SK-N-SH (cell line): ENCODE measurements around the gene NPIPA3. TPM values are rescaled to one million over a fixed set of nuclear protein-coding genes. Genes with fewer than 3 reads are reported as not detected.
"Not testable (repeated sequence)": the region's sequence is repeated elsewhere in the genome, so short reads cannot be mapped to it uniquely, and the experiment has no call there.

ENCODE experiments used
- CTCF ChIA-PET: fragments of 300-600, 350-600 bp; formaldehyde crosslinking; extraction: SDS; loops from one replicate; lab custom pipeline; 2021; lab: Yijun Ruan, JAX
- POLR2A ChIA-PET: fragments of 350-600 bp; sonication (Branson Sonifier 250); formaldehyde crosslinking; extraction: SDS; loops from one replicate; lab custom pipeline; 2020; ENCODE audit warnings: antibody characterized with exemption, inconsistent platforms; lab: Yijun Ruan, JAX
- DNase-seq: peaks from one replicate; pipeline ENCODE4 v3.0.0; 2012
- H2AFZ ChIP-seq: fragments of 200-600 bp; sonication (generic); 2 replicates; pipeline ENCODE4 v1.8.1; 2016; ENCODE audit warnings: antibody characterized with exemption, mild to moderate bottlenecking, low read depth
- H3F3A ChIP-seq: fragments of 200-600 bp; sonication (generic); replicated peaks from 2 replicates; pipeline ENCODE3; 2016; ENCODE audit warnings: antibody characterized with exemption, mild to moderate bottlenecking; ENCODE audit not compliant: insufficient read depth
- H3K27ac ChIP-seq, 2 experiments: fragments of 200-500 bp in 1 of 2; fragments of 200-600 bp in 1 of 2; sonication (Bioruptor generic) in 1 of 2; sonication (generic), shearing (Covaris generic) in 1 of 2; 2 replicates each; pipeline versions ENCODE4 v1.5.1 to v1.6.1; 2014 to 2016; ENCODE audit warnings: low read depth in 2 of 2, inconsistent platforms in 1 of 2, low read length in 1 of 2, mild to moderate bottlenecking in 1 of 2, mixed read lengths in 1 of 2
- H3K27me3 ChIP-seq: fragments of 200-600 bp; sonication (generic), shearing (Covaris generic); 2 replicates; pipeline ENCODE4 v1.6.1; 2016; ENCODE audit warnings: mixed run types; ENCODE audit not compliant: insufficient read depth
- H3K36me3 ChIP-seq, 2 experiments: fragments of 200-500 bp in 1 of 2; fragments of 200-600 bp in 1 of 2; sonication (Bioruptor generic) in 1 of 2; sonication (generic) in 1 of 2; replicated peaks in 1 of 2; 2 replicates each; pipeline versions ENCODE3 to v1.5.1; 2014 to 2016; ENCODE audit warnings: low read length in 1 of 2, mild to moderate bottlenecking in 1 of 2; ENCODE audit not compliant: insufficient read depth in 2 of 2, control insufficient read depth in 1 of 2
- H3K4me1 ChIP-seq, 2 experiments: fragments of 200-500 bp in 1 of 2; fragments of 200-600 bp in 1 of 2; sonication (Bioruptor generic) in 1 of 2; sonication (generic), shearing (Covaris generic) in 1 of 2; 2 replicates each; pipeline versions ENCODE4 v1.5.1 to v1.6.1; 2014 to 2016; ENCODE audit warnings: low read depth in 1 of 2, low read length in 1 of 2, mixed run types in 1 of 2; ENCODE audit not compliant: insufficient read depth in 2 of 2, control insufficient read depth in 1 of 2
- H3K4me2 ChIP-seq: fragments of 200-600 bp; sonication (generic), shearing (Covaris generic); 2 replicates; pipeline ENCODE4 v1.6.1; 2017; ENCODE audit warnings: mixed run types
- H3K4me3 ChIP-seq, 2 experiments: fragments of 200-500 bp in 1 of 2; fragments of 200-600 bp in 1 of 2; sonication (Bioruptor generic) in 1 of 2; sonication (generic), shearing (Covaris generic) in 1 of 2; 2 replicates each; pipeline versions ENCODE4 v1.5.1 to v1.8.1; 2014 to 2016; ENCODE audit warnings: low read depth in 2 of 2, inconsistent platforms in 1 of 2, low read length in 1 of 2, mild to moderate bottlenecking in 1 of 2, mixed read lengths in 1 of 2, moderate library complexity in 1 of 2
- H3K79me2 ChIP-seq: fragments of 200-600 bp; sonication (generic); 2 replicates; pipeline ENCODE4 v1.8.1; 2017; ENCODE audit warnings: mild to moderate bottlenecking; ENCODE audit not compliant: insufficient read depth
- H3K9ac ChIP-seq: fragments of 200-600 bp; sonication (generic); 2 replicates; pipeline ENCODE4 v1.6.1; 2017; ENCODE audit warnings: mixed run types
- H3K9me2 ChIP-seq: fragments of 200-600 bp; sonication (generic); 2 replicates; pipeline ENCODE4 v1.6.1; 2017; ENCODE audit warnings: mixed run types
- H3K9me3 ChIP-seq: fragments of 200-600 bp; sonication (generic); 2 replicates; pipeline ENCODE4 v1.6.1; 2017; ENCODE audit warnings: mixed run types, mild to moderate bottlenecking, moderate library complexity
- H4K20me1 ChIP-seq: fragments of 200-600 bp; sonication (generic); 2 replicates; pipeline ENCODE4 v1.6.1; 2017; ENCODE audit warnings: mild to moderate bottlenecking, mixed run types; ENCODE audit not compliant: insufficient read depth
- WGBS: methylation state at CpG from one replicate; pipeline ENCODE4 v1.1.6; 2017; ENCODE audit warnings: low lambda C conversion rate; 5-methylcytosine and 5-hydroxymethylcytosine counted together
- polyA plus RNA-seq, 3 experiments: library from polyadenylated mRNA; depleted of rRNA; stranded (reverse); fragments of >200 nt; gene quantifications; 2 replicates each; pipeline ENCODE4 v1.2.3, GENCODE V29; 2012

NPIPA3 gene
- polyA plus RNA-seq, 1 of the 3 experiments (the other 2 are of a cell fraction), result 0.92 TPM

DNA sequence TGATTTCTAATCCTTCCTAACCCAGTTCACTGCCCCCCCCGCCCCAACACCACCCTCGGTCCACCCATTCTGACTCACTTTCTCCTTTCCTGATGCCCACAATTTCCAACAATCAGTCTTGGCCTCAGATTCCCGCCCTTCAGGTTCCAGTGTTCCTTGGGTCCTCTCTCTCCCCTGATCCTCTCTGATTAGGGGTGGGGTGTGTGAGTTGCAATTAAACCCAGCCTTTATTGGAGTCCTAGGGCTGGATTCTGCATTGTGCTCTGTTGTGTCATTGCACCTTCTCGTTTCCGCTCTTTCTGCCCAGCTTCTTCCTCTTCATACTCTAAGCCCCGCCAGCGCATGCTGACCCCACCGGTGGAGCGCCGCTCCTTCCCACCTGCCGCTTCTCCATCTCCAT is 539 bp upstream of the NPIPA3 start:
- POLR2A ChIA-PET, H3K9me2 ChIP-seq: not testable (repeated sequence)

DNA sequence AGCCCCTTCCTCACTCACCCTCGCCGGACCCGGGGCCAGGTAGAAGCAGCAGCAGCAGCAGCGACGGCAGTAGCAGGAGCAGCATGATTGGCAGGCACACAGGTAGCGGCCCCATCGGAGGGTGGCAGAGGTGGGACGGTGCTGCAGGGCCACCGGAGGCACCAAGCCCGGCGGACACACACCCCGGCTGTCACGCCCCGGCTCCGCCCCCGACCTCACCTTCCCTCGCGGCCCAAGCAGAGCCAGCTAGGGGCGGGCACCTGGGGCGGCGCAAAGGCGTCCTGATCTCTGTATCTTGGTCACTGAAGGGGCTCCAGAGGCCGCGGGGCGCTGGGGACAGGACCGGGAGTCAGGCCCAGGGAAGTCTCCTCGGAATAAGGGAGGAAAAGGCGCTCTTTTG is 30.0 kb downstream of the NPIPA3 start:
- H3K9me2 ChIP-seq, H3F3A ChIP-seq, POLR2A ChIA-PET, H3K27me3 ChIP-seq, H2AFZ ChIP-seq, H3K4me3 ChIP-seq, H3K79me2 ChIP-seq, H3K9ac ChIP-seq, DNase-seq, H4K20me1 ChIP-seq, H3K4me1 ChIP-seq, H3K4me2 ChIP-seq, CTCF ChIA-PET, H3K36me3 ChIP-seq, H3K9me3 ChIP-seq, H3K27ac ChIP-seq: not testable (repeated sequence)
- WGBS, result no CpG with 5 or more reads among the region's 28 CpGs

More for the DNA sequence above, 539 bp upstream of the NPIPA3 start:
- H3K9me3 ChIP-seq, H3K27me3 ChIP-seq, DNase-seq, H3K36me3 ChIP-seq, H3K4me3 ChIP-seq, H2AFZ ChIP-seq, H3F3A ChIP-seq, CTCF ChIA-PET, H3K79me2 ChIP-seq, H3K4me1 ChIP-seq, H3K27ac ChIP-seq, H4K20me1 ChIP-seq, H3K9ac ChIP-seq, H3K4me2 ChIP-seq: not testable (repeated sequence)
- no CpG with 5 or more reads among the region's 11 CpGs for WGBS

DNA sequence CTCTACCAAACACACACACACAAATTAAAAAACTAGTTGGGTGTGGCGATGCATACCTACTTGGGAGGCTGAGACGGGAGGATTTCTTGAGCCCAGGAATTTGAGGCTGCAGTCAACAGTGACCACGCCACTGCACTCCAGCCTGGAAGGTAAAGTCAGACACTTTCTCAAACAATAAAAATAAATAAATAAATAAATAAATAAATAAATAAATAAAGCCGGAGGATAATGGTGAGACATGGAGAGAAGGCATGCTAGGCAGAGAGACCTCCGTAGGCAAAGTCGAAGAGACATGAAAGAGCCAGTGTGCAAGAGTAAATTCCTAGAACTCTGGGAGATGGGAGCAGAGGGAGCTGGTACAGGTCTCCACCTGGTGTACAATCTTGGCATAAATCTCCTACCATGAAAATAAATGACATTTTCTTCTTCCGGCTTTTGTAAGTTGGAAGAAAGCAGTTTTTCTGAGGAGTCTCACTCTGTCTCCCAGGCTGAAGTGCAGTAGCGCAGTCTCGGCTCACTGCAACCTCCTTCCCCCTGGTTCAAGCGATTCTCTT is 37.7 kb downstream of the NPIPA3 start:
- POLR2A ChIA-PET, H3K4me1 ChIP-seq, H3K27ac ChIP-seq, CTCF ChIA-PET, DNase-seq, H3K36me3 ChIP-seq, H3K9ac ChIP-seq, H4K20me1 ChIP-seq, H2AFZ ChIP-seq, H3K9me3 ChIP-seq, H3K27me3 ChIP-seq, H3K79me2 ChIP-seq, H3F3A ChIP-seq, H3K4me2 ChIP-seq, H3K4me3 ChIP-seq, H3K9me2 ChIP-seq: not testable (repeated sequence)
- WGBS, result 74% methylated on average over 4 of the region's 10 CpGs

DNA sequence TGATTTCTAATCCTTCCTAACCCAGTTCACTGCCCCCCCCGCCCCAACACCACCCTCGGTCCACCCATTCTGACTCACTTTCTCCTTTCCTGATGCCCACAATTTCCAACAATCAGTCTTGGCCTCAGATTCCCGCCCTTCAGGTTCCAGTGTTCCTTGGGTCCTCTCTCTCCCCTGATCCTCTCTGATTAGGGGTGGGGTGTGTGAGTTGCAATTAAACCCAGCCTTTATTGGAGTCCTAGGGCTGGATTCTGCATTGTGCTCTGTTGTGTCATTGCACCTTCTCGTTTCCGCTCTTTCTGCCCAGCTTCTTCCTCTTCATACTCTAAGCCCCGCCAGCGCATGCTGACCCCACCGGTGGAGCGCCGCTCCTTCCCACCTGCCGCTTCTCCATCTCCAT is 38.6 kb downstream of the NPIPA3 start:
- H3K27ac ChIP-seq, H3K27me3 ChIP-seq, CTCF ChIA-PET, H3K4me2 ChIP-seq, H3K4me1 ChIP-seq, POLR2A ChIA-PET, H3F3A ChIP-seq, H3K9me2 ChIP-seq, DNase-seq, H3K79me2 ChIP-seq, H2AFZ ChIP-seq, H3K9ac ChIP-seq, H3K9me3 ChIP-seq, H3K36me3 ChIP-seq, H4K20me1 ChIP-seq, H3K4me3 ChIP-seq: not testable (repeated sequence)
- WGBS, result no CpG with 5 or more reads among the region's 11 CpGs

DNA sequence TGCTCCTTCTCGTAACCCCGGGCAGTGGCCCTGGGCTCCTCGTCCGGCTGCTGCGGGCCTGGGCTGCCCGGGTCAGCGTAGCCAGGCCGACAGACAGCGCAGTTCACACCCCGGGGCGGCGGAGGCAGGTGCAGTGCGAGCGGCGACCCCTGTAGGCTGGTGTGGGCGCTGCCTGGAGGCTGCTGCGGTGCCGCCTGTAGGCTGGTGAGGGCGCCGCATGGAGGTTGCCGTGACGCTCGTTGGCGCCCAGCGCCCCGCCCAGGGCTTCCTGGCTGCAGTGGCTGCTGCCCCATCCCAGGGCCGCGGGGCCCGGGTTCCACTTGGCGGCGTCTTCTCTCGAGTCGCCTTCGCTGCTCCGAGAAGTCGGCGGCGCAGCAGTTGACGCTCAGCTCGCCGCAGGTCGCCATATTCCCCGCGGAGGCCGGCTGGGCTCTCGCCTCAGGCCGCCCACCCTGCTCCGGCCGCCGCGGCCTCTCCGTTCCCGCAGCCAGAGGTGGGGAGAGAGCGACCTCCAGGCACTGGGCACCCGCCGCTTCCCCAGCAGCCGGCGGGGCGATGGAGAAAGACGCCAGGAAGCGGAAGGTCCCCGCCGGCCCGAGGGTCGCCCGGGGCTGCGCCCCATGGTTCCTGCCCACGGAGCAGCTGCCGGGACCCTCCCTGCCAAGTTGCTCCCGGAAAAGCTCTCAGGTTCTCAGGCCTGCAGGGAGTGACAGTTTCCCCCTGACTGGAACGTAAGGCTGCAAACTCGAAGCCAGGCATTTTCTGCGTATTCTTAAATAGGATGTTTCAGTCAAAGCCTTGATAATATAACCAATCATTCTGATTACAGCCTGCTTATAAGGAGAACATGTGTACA is 39.3 kb downstream of the NPIPA3 start, which contains the start of gene NPIPA2:
Gene NPIPA2 (plus strand): TSS at position 261 of the 856 bp plus-strand sequence. CDS start 5,533 bp downstream, outside the sequence.
- H3K9me2 ChIP-seq, POLR2A ChIA-PET, CTCF ChIA-PET, H3K27ac ChIP-seq, H3K4me2 ChIP-seq, H3K36me3 ChIP-seq, H3K9ac ChIP-seq, H3K79me2 ChIP-seq, H3K27me3 ChIP-seq, H3K9me3 ChIP-seq, H2AFZ ChIP-seq, DNase-seq, H3K4me1 ChIP-seq, H3K4me3 ChIP-seq, H3F3A ChIP-seq, H4K20me1 ChIP-seq: not testable (repeated sequence)
- no CpG with 5 or more reads among the region's 73 CpGs for WGBS

DNA sequence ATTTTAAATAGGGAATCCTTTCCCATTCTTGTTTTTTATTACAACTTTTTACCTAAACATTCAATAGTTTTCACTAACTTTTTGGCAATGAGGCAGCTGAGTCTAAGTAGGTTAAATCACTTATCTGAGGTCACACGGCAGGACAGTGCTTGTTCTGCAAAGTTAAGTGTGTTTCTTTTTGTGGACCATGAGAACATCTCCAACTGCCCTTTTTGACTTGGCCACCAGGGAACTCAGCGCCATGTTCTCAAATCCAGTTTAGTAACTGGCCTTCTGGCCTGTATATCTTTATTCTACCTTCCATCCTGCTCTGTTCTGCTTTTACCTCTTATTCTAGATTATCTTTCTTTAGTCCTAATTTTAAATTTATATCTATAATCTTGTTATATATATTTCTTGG is 70.4 kb downstream of the NPIPA3 start:
- POLR2A ChIA-PET, result not testable (repeated sequence)

More for the DNA sequence above, 70.4 kb downstream of the NPIPA3 start:
- H3K36me3 ChIP-seq, H4K20me1 ChIP-seq, CTCF ChIA-PET, H3K79me2 ChIP-seq, H3F3A ChIP-seq, H3K9me3 ChIP-seq, DNase-seq, H3K27ac ChIP-seq, H3K4me2 ChIP-seq, H3K27me3 ChIP-seq, H3K4me3 ChIP-seq, H2AFZ ChIP-seq, H3K9ac ChIP-seq, H3K9me2 ChIP-seq, H3K4me1 ChIP-seq: not testable (repeated sequence)
- WGBS, result no CpG with 5 or more reads among the region's 2 CpGs
